Hematopoietic multipotent progenitor cell treated with erythropoietin and hydrocortisone succinate and interleukin-3 and kit ligand, for 6 days (in vitro differentiated cells): ENCODE measurements around the gene VSIG2.
"Not testable (repeated sequence)": the region's sequence is repeated elsewhere in the genome, so short reads cannot be mapped to it uniquely, and the experiment has no call there.

Experiments
- DNase-seq: peaks from one replicate; pipeline ENCODE4 v3.0.0-alpha.2; 2015

VSIG2 gene, protein sequence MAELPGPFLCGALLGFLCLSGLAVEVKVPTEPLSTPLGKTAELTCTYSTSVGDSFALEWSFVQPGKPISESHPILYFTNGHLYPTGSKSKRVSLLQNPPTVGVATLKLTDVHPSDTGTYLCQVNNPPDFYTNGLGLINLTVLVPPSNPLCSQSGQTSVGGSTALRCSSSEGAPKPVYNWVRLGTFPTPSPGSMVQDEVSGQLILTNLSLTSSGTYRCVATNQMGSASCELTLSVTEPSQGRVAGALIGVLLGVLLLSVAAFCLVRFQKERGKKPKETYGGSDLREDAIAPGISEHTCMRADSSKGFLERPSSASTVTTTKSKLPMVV

DNA sequence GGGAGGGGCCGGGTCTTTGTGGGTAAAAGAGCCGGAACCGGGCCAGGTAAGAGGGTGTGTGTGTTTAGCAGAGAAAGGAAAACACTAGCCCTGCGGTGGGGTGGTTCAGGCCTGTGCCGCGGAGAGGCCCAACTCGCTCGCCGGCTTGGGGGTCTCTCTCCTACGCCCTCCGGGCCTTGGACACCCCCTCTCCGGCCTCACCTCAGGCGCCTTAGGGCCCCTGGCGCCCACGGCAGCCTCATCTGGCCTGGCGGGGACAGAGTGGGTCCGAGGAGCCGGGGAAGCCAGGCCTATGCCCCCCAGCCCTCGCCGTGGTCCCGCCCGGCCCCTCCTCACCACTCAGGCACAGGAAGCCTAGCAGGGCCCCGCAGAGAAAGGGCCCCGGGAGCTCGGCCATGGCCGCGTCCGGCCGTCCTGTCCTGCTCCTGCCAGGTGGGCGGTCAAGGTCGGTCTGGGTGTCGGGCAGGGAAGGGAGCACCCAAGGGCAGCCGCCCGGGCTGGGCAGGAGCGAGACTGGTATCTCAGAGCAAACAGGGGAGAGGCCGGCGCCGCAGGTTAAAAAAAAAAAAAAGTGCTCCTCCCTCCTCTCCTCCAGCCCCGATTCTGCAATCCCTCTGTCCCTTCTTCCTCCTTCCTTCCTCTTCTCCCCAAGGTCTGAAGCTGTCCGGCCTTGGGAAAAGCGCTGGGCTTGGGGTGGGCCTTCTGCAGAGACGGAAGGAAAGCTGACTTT lies at the start of gene VSIG2:
Gene VSIG2, minus strand, starts transcription at position 515 of the 730 bp plus-strand sequence. Its CDS starts 118 bp downstream, at position 397.
- DNase-seq, result no peak

DNA sequence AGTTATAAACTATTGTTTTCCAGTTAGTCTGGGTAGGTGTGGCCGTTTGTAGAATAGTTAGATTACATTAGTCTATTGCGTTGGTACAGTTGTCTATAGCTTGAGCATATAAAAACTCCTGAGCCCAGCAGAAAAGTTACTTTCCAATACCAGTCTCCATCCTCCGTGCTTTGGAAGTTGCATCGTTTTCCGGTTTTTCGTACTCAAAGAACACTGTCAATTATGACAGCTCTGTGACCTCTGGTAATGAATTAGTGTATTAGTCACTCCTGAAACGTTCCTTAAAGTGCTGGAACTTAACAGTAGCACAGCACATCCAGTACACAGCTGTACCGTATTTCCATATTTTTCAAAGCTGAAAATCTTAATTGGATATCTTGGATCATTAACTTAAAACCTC lies 49.0 kb upstream of the VSIG2 start:
- no peak for DNase-seq

DNA sequence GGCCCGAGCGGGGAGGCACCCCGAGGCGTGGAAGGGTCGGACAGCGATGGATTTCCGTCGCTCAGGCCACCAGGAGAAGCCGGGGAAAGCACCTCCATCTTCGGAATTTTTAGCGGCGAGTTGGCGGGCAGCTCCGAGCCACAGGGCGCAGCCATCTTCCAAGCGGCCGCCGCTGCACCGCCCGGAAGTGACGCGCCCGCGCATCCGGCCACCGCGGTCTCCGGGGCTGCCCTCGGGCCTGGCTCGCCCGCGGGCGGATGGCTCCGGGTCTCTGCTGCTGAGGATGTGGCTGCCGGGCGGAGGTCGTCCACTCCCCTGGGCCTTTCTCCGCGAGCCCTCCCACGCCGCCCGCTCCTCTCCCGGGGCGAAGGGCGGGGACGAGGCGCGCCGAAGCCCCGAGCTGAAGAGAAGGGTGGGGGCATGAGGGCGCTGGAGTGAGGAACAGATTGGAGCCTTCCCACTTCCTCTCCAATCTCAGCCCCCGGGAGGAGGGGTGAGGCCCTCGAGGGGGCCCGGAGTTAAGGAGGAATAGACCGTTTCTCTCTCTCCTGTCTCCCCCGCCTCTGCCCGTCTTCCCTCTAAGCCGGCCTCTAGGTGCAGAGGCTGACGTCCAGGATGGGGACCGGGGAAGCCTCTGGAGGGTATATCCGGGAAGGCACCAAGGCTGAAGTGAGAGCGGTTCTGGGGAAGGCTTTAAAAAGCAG lies 48.3 kb upstream of the VSIG2 start, which contains the start of gene MSANTD2:
Gene MSANTD2, minus strand, starts transcription at position 181 of the 704 bp plus-strand sequence. Its CDS starts 26 bp downstream, at position 155.
- DNase-seq, result peak; percentile 76

DNA sequence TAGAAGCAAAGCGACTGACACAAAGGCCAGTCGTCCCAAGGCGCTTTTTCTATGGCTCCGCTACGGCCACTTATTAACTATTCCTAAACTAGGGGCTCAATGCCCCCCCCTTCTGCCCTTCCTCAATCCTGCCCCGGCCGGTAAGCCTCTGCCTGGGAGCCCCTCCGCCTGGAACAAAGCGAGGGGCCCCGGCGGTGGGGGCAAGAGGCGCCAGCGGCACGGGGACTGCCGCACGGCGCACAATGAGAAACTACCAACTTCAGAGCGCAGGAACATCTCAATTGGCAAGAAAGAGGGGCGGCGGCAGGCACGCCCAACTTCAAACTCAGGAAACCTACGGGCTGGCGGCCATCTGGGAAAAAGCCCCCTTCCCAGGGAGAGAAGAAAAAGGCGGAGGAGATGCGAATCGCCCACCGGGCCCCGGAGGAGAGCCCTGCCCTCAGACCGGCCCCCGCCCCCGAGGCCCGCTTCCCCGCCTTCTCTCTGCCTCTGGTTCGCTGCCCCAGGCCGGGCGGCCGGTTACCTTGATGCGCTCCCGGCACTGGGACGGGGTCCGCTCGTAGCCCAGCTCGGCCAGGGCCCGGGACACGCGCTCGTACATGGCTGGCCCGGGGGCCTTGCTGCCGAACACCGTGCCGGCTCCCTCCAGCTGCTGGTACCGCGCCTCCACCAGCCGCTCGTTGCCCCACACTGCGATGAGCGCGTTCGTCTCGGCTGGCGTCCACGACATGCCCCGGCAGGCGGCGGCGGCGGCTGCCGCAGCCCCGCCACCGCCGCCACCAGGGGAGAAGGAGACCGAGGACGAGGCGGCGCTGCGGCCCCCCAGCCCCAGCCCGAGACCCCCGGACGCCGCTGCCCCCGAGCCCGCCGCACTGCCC lies 47.5 kb upstream of the VSIG2 start:
- peak; percentile 64 for DNase-seq

DNA sequence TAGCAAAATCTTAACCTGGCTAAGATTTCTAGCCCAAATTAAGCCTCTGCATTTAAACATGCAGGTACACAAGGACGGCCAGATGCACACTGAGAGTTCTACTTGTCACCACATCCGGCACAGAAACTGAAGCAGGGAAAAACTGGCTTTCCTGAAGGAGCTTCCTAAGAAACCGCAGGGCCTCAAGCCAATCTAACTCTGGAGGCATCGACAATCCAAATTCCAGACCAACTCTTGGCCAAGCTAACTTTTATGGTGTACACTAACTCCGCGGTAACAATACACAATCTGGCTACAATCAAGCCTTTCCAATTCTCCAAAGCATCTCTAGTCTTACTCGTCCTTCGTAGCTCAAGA lies 46.9 kb upstream of the VSIG2 start:
- peak; percentile 4 for DNase-seq

DNA sequence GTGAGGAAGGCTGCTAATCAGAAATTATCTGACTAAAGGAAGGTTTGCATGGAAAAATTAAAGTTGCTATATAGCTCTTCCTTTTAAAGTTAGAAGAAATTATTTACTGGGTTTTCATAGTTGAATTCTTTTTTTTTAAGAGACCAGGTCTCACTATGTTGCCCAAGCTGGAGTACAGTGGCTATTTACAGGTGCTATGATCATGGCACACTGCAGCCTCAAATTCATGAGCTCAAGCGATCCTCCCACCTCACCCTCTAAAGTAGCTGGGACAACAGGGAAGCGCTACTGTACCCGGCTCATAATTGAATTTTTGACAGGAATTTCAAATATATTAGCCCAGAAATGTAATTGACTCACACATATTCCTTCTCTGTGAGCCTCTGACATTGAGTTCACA lies 44.3 kb upstream of the VSIG2 start:
- no peak for DNase-seq

DNA sequence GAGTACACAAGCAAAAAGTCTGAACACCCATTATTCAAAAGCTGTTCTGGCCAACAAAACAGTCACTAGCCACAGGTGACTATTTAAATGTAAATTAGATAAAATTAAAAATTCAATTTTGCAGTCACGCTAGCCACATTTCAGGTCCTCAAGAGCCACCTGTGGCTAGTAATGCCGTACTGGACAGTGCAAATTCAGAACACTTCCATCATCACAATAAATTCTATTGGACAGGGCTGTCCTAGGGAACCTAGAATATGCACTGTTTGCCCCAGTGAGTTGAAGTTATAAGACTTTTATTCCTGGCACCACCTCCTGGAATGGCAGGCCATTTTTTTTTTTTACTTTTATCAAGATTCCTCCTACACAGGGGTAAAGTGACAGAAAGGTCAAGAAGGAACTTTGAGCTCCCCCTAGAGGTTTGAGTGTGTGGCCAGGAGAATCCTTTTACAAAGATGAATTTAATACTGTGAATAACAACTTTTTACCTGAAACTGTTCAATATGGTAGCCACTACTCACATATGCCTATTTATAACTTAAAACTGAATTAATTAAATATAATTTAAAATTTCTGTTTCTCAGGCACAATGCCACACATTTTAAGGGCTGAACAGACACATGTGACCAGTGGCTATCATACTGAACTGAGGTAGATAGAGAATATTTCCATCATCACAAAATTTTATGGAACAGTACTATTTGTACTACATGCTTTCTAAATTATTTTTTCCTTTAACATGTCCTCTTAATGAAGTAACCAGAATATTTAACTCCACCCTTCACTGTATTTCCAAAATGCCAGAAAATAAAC lies 41.6 kb upstream of the VSIG2 start:
- DNase-seq, result peak; percentile 91

DNA sequence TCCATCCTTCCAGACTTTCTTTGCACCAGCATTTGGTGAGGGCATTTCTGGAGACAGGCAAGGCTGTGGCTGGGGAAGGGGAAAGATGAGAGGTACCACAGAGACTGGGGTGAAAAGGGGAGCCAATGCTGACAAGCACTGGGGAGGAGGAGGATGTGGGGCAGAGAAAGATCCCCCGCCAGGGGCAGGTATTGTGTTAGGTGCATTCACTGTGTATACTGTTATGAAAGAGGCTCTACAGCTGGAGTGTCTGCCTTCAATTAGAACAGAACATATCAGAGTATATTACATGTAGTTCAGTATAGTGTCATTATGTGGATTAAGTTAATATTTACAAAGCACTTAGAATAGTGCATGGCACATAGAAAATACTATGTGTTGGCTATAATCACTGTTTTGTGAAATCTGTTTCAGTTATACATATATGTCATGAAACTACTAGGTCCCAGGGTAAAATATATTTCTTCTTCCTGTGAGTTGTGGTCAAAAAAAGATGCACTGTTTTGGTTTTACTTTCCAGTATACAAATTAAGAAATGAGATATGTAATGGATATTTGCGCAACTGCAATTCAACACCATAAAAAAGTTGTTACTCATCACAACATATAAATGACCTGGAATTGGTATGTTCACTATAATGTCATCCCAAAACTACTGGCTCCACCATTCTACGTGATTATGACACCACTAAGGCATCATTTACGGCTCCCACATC lies 39.7 kb upstream of the VSIG2 start:
- DNase-seq, result no peak

DNA sequence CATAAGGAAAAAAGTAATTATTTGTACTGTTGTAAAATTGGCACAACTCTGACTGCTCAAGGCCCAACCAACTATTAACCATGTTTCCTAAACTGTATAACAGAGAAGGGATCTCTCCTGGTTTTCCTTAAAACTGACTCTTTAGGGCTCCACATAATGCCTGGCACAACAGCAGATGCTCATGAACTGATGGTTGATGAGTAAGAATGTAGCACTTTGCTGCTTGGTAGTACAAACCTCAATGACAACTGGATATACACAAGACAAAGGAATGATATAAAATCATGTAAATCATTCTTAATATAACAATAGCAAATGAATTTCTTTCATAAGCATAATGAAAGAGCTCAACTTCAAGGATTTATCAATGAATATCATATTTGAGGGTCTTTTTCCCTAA lies 36.5 kb upstream of the VSIG2 start:
- no peak for DNase-seq

DNA sequence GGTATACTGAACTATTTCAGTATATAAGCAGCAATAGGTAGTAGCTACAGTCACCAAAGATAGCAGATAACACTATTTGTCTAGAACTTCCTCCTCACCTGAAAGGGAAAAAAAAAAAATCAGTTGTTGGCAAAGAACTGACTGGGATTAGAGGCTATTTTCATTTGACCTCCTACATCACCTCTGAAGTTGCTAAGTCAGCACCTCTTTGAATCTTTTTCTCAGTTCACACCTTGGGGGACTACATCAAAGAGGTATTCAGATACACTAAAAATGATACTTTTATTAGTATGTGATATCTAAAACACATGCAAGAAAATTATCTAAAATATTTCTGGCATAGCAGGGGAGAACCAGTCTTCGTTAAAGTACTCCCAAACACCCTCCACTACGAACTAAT lies 32.0 kb upstream of the VSIG2 start:
- DNase-seq, result no peak

DNA sequence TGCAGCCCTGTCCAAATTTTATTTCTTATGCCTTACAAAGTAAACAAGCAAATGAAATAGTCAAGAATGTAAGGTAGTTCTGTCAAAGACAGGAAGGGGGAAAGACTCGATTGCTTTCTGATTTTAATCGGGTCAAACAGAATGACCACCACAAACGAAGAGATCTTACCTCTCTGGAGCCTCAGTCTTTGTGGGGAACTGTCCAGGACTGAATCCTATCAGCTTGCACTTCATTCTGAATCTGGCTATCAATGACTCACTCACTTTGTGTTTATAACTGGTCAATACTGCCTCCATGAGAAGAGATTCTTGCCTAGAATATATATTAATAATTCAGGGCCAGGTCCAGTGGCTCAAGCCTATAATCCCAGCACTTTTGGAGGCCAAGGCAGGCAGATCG lies 30.9 kb upstream of the VSIG2 start:
- no peak for DNase-seq

DNA sequence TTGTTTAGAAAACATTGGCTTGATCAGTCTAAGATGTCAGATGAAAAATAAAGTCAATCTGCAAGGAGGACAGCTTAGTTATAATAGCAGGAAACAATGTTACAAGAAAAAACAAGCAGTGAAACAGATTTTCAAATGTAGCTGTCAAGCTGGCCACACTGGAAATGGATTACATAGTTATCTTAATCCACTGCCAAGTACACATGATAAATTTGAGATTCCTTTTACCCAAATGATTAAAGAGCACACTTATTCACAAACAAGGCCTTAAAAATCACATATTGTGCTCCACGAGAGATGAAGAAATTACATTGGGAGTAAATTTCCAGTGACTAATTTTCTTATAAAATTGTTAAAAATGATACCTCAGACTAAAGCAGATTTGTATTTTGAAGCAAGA lies 27.5 kb upstream of the VSIG2 start:
- no peak for DNase-seq

DNA sequence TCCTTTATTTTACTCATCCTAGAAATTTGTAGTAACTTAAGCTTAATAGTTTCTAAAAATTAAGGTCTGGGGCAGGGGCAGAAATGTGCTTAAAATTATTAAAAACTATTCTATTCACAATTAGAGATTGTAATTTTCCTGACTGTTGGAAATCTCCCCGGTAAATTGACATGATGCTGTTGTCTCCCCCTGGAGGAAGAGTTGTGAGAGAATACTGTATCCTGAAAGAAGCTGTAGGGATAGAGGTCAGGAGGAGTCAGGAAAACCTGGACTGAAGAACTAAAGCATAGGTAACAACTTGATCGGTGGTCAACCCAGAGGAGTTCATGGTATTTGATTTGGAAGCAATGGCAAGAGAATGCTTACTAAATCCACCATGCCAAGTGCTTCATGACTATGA lies 26.2 kb upstream of the VSIG2 start:
- no peak for DNase-seq

DNA sequence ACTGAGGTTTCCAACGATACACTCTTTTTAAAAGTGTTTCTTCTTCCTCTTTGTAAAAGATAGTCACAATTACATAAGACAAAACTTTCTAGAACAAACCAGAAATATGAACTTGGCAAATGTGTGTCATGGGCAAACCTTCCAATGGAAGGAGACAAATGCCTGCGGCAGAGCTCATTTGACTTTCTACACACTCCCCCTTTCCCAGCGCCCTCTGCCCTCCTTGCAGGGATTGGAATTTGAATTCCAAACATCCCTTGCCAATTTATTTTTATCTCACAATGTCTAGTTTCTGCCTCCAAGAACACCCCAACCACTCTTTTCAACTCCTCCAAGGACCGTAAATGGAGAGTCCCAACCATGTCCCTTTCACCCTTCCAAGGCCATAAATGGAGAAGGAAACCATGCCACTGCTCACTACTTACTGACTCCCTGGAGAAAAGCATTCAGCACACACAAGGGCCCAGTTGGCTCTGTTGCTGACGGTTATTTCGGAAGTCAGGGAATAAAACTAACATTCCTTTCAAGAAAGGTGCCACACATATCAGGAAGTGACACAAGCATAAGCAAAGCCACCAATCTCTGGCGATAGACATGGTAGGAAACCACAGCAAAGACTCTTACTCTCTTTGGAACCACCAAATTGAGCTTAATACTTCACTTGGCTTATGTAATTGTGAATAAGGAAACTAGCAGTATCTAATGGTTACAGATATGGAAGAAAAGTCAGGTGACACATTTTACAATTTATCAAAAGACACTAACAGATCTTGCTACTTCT lies 25.0 kb upstream of the VSIG2 start:
- no peak for DNase-seq

DNA sequence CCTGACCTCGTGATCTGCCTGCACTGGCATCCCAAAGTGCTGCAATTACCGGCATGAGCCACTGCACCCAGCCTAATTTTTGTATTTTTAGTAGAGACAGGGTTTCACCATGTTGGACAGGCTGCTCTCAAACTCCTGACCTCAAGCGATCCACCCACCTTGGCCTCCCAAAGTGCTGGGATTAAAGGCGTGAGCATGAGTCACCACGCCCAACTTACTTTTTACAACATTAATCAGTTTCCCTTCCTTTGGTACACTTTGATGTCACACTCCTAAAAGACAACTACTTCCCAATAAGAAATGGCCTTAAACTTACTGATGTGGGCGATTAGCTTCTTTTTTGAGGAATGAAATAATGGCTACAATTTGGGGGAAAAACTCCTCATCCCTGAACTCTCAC lies 18.9 kb upstream of the VSIG2 start:
- not testable (repeated sequence) for DNase-seq

DNA sequence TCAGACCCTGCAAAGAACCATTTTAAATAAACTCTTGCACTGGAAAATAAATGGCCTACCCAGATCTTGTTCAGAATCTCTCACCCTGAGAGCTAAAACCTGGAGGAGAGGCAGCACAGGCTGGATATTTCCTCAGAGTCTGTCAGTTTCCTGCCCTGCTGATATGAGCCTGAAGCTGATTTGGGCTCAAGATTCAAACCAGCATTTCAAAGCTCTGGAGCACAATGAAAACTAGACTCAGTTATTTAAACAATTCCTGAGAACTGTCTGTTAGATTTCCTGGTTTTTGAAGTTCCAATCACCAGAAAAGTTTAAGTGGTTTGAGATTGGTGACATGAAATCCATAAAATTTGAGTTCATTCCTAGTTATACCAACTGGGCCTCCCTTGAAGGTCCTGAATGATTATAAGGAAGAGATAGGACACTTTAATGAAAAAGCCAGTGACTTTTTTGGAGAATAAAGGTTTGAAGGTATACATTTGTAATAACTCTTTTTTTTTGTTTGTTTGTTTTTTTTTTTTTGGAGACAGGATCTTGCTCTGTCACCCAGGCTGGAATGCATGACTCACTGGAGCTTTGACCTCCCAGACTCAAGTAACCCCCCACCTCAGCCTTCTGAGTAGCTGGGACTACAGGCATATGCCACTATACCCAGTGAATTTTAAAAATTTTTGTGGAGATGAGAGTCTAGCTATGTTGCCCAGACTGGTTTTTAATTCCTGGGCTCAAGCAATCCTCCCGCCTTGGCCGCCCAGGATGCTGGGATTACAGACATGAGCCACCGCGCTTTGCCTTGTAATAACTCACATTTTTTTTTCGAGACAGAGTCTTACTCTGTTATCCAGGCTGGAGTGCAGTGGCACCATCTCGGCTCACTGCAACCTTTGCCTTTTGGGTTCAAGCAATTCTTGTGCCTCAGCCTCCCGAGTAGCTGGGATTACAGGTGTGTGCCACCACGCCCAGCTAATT lies 18.0 kb upstream of the VSIG2 start:
- no peak for DNase-seq

DNA sequence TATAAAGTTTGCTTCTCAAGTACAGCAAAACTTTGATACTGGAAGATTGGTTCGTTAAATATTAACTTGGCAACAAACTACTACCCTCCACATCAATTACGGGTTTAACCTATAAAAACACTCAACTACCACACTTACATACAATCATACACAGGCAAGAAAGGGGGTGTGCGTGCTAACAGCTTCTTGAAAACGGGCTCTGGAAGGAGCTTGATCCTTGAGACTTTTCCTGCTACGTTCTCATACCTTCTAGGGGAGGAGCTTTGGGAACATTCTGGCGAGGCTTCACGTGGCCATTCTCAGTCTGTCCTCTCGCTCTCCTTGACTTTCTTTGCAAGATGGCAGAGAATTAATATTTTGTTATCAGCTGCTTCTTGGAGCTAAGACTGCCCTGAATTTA lies 16.9 kb upstream of the VSIG2 start:
- DNase-seq, result no peak

DNA sequence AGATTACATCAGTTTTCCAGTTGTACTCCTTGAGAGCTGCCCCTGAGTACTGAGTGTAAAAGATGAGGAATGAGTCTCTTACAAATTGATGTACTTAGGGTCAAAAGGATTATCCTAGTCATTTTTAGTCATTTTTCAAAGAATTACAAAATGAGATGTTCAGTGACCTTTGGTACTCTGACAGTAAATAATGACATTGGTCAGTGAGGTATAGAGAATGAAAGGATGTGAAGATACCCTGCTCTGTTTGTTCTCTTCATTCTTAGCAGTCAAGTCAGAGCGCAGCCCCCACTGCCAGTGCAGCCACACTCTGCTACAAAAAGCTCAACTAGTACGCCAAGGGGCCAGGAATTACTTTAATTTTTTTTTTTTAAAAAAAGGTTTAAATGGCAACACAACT lies 14.1 kb upstream of the VSIG2 start:
- no peak for DNase-seq
